HG02943 (cell line): Measurements from ENCODE around the gene GPR155.
A peak's percentile ranks its signal among the peaks of the same experiment; 100 is the strongest.

Source experiments
- ATAC-seq: cut with Tn5 transposase; IDR thresholded peaks from one replicate; pipeline ENCODE4 v1.9.1; 2021; ENCODE audit warnings: mild to moderate bottlenecking, low read depth, moderate library complexity; ENCODE audit not compliant: unreplicated experiment

Gene GPR155, protein sequence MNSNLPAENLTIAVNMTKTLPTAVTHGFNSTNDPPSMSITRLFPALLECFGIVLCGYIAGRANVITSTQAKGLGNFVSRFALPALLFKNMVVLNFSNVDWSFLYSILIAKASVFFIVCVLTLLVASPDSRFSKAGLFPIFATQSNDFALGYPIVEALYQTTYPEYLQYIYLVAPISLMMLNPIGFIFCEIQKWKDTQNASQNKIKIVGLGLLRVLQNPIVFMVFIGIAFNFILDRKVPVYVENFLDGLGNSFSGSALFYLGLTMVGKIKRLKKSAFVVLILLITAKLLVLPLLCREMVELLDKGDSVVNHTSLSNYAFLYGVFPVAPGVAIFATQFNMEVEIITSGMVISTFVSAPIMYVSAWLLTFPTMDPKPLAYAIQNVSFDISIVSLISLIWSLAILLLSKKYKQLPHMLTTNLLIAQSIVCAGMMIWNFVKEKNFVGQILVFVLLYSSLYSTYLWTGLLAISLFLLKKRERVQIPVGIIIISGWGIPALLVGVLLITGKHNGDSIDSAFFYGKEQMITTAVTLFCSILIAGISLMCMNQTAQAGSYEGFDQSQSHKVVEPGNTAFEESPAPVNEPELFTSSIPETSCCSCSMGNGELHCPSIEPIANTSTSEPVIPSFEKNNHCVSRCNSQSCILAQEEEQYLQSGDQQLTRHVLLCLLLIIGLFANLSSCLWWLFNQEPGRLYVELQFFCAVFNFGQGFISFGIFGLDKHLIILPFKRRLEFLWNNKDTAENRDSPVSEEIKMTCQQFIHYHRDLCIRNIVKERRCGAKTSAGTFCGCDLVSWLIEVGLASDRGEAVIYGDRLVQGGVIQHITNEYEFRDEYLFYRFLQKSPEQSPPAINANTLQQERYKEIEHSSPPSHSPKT

DNA sequence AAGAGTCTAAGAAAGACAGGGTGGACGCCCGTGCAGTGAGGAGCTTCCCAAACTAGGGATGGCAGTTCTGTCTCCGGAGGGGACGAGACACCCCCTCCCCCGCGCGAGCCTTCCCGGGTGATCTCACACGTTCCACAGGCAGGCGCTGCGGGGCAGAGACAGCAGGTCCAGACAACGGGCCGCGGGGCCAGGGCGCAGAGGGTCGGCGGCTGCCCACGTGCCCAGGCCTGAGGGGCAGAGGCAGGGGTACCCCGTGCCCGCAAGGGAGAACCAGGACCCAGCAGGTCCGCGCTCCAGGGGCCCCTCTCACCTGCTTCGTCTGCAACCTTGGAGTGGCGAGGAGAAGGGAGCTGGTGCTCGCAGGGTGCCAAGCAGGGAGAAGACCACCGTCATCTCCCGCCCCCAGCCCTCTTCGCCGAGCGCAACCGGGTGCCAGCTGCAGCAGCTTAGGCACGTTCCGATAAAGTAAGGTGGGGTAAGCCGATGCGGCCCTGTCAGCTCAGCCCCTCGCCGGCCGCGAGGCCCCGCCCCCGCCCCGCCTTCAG is at the start of gene GPR155:
Gene GPR155, minus strand, starts transcription at position 467 of the 545 bp plus-strand sequence. CDS start 5,073 bp downstream, outside the sequence.
- ATAC-seq, result peak; percentile 59

DNA sequence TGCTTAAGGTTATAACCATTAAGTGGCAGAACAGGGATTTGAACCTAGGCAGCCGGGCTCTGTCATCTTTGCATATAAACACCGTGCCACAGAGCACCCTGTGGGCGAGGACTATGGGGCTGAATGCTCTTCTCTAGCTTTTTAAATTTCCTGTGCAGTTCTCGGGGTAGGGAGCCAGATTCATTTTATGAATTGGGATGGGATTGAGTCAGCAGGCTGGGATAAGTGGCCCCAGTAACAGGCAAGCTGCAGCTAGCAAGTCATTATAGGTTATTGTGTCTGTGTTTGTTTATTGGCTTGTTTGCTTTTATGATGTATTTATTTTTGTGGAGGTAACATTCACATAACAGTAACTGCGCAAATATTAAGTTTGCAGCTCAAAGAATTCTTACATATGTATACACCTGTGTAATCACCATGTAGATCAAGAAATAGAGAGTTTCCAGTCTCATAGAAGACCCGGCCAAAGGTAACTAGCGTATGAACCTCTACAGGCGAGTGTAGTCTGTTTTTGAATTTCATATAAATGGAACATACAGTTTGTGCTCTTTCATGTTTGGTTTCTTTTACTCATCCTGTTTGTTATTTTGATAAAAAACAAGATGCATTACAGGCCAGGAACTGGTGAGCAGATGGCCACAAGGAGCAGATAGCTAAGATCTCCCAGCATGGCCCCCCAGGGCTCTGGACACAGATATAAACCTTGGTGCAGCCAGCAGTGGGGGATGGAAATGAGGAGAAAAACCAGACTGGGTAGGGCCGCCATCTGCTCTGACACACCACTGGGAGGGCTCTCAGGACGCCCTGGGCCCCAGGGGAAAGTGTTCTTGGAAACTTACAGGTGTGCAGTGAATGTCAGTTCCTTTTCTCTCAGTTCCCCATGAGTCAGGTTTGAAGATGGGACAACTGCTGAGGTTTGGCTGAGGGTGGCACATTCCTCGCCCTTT is 49.2 kb upstream of the GPR155 start:
- no peak for ATAC-seq

DNA sequence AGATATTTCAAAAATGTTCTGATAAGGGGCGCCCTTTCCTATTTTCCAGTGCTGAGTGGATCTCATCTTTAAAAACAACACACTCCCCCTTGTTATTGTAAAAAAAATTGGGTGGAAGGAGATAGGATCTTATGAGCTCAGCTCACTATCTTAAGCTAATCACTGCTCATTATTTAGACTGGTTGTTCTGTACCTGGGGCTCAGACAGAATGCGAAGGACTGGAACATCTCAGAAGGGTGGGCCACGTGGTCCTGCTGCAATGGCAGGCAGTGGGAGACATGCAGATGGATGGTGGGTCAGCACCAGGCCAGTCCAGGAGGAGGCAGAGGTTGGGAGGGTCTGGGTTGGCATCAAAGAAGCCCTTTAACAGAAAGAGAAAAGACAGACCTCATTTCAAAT is 48.3 kb upstream of the GPR155 start:
- ATAC-seq, result no peak

DNA sequence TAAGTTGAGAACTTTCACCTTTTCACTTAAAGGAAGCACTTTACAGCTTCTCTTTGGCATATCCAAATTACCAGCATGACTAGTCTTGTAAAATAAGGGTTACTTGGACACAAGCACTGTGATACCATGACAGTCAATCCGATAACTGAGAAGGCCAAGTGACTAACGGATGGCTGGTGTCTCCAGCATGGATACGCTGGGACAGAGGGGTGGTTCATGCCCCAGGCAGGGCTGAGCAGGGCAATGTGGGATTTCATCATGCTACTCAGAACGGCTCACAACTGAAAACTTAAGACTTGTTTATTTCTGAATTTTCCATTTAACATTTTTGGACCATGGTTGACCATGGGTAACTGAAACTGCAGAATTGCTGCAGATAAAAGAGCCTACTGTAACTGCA is 43.1 kb upstream of the GPR155 start:
- ATAC-seq, result no peak

DNA sequence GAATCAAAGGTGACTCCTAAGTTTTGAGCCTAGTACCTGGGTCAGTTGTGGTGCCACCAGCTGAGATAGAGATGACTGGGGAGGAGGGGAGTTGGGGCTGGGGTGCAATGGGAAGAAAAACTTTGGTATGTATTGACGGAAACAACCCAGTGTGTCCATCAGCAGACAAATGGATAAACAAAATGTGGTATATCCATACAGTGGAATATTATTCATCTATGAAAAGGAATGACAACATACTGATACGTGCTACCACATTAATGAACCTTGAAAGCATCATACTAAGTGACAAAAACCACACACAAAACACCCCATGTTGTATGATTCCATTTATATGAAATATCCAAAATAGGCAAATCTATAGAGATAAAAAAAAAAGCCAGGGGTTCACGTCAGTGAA is 41.1 kb upstream of the GPR155 start:
- ATAC-seq, result no peak

DNA sequence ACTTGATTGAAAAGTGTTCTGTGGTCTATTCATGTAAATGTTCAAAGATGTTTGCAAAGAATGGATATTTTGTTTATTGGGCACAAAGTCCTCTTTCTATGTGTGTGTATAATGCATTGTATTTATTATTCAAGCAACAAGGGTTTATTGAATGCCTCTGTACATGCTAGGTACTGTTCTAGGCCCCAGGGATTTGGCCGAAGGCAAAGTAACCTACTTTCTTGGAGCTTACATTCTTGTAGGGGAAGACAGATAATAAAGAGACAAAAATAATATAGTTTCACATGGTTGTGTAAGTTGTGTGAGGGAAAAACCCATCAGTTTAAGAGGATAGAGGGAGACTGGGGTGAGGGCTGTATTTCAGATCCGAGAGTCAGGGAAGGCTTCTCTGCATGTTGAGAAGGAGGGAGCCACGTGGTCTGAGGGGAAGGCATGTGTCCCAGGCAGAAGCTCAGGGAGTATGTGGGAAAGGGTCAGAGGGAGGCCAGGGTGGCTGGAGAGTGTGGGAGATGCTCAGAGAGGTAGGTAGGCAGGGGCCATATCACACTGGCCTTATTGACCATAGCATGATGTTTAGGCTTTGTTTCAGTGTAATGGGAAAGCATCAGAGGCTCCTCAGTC is 40.4 kb upstream of the GPR155 start:
- ATAC-seq, result no peak

DNA sequence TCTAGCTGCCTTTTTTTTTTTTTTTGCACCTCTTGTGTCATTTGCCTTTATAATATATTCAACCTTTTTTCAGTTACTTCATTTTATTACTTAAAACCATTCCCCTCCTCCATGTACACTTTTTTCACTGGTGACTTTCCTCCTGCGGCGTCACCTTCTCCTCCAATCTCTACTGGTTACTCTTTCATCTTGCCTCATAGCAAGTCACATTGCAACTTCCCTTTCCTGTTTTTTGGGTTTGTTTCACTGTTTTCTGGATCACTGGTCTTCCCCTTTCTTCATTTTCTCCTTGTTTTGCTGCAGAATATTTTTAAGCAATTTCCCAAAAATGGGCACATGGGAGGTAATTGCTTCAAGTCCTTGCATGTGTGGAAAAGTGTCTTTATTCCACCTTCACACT is 37.7 kb upstream of the GPR155 start:
- no peak for ATAC-seq

DNA sequence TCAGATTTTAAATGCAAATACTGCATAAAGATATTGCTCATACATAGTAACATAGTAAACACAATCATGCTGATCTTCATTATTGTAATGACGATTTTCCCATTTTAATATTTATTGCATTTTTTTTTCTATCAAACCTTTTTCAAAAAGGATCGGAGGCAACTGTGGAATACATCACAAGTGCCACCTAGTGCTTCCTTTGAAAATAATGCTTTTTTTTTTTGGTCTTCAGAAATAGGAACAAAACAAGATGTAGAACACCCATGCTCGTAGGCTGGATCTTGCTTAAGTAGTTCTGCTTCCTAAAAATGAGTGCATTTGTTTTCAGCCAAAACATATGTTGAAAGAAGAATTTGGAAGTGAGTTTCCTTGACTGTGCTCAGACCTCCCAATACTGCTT is 35.7 kb upstream of the GPR155 start:
- no peak for ATAC-seq

DNA sequence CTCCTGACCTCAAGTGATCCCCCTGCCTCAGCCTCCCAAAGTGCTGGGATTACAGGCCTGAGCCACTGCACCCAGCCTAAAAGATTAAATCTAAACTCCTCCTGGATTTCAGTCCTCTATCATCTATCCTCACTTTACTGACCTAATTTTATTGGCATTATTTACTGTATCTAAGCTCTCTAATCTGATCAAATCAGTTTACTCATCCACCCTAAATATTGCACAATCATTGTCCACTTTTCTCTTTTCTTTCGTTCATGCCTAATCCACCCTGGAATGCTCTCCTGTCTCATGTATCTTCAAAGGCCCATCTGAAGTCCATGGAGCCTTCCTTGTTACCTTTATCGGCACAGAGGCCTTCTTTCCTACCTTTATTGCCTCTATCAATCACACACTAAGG is 31.6 kb upstream of the GPR155 start:
- ATAC-seq, result no peak

DNA sequence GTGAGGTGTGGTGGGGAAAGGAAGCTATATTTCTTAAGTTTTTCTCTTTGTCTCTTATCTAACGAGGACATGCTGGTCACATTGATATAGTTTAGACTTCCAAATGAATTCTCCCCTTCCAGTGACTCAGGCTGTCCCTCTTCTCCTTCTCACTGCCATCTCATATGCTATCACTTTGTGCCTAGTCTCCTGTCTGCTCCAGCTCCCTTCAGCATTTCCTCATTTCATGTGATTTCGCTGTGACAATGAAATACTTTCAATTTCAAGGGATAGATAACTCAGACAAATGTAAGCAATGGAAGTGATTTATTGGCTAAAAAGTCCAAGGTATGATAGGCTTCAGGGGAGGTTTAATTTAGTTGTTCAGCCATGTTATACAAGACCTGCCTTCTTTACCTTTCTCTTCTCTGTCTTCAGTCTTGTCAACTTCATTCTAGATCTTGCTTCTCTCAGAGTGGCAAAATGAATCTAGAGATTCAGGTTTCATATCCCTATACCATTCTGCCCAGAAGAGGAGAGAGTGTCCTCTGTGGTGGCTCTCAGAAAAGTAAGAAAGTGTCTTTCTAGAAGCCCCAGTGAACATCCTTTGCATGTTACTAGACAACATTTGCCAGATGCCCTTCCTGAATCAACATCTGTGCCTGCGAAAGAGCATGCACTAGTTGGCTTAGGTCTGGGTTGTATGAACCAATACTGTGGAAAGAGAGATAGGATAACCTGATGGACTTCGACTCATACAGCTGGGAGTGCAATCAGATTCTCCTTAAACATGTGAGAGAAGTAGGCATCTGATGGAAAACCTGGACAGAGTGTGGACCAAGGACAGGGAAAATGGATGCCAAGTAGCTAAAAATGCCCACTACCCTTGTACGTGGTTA is 29.9 kb upstream of the GPR155 start:
- no peak for ATAC-seq

DNA sequence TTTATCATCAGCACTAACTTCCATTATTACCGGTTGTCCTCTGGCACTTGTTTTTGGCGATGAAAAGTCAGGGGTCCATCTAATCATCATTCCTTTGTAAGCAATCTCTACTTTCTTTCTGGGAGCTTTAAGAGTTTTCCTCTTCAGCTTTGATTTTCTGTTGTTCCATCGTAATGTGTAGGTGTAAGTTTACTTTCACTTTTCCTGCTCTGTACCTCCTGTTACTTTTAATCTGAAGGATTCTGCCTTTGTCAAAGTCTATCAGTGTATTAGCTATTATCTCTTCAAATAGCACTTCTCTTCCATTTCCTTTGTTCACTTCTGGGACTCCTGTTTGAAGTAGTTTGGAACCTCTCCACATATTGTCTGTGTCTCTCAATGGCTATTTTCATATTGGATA is 25.5 kb upstream of the GPR155 start:
- no peak for ATAC-seq

DNA sequence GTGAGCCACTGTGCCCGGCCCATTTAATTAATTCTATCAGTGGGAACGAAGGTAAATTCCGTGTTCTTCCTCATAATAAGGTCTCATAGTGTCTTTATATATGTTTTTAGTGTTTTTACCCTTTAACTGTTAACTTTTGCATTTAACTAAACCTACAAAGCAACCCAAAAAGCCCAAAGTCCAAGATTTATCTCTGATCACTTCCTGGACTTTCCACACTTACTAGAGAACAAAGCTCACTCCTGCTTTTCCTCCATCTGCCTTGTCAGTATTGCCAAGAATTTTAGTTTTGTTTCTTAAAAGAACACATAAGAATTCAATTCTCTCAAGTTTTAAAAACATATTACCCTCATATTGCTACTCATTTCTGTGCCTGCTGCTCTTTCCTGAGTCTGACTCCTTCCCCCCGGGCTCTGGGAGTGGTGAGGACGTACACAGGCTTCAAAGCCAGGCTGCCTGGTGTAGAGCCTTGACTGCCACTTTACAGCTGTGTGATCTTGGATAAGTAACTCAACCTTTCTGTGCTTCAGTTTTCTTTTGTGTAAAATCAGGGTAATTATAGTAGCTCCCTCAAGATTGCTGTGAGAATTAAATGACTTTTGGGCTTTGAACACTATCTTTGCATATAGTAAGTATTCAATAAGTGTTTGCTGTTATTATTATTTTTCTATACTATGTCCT is 24.9 kb upstream of the GPR155 start:
- ATAC-seq, result no peak

DNA sequence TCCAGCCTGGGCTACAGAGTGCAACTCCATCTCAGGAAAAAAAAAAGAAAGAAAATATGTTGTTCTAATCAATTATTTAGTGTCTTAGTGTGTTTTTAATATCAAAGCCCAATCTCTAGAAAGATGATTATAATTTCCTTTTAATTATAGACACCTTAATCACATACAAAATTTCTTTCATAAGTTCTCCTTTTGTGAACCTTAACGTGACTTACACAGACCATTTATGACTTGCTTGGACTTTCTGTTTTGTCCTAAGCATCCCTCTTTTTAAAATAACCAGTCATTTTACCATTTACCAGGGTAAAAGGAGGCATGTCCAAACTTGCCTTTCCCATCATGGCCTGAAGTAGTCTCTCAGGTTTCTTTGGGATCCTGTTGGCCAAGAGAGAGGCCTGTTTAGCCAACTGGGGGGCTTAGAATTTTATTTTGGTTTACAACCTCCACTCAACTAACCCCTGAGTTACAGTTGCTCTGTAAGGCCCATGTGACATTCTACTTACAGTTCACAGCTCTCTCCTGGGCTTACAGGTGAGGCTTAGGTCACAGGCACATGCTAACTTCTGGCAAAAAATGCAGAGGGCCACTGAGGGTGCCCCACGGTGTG is 23.9 kb upstream of the GPR155 start:
- ATAC-seq, result no peak

DNA sequence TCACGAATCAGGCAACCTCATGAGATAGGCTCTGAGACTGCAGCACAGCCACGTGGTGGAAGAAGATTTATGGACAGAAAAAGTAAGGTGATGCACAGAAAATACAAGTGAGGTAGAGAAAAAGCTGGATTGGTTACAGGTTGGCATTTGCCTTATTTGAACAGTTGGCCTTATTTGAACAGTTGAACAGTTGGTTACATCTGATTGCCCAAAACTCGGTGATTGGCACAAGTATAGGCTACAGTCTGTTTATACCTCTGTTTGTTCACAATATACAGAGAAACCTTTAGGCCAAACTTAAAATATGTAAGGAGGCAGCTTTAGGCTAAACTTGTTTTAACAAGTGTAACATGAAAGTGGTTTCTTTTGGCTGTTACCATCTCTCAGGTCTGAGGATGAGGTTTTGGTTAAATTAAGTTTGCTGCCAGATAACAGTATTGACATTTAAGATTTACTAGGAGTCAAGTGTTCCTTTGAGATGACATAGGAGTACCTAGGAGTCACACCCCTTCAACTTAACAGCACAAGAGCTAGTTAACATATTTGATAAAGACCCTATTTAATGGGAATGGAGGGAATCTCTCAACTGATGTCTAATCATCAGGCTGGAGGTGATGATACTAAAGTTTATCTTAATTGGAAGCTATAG is 16.5 kb upstream of the GPR155 start:
- no peak for ATAC-seq

DNA sequence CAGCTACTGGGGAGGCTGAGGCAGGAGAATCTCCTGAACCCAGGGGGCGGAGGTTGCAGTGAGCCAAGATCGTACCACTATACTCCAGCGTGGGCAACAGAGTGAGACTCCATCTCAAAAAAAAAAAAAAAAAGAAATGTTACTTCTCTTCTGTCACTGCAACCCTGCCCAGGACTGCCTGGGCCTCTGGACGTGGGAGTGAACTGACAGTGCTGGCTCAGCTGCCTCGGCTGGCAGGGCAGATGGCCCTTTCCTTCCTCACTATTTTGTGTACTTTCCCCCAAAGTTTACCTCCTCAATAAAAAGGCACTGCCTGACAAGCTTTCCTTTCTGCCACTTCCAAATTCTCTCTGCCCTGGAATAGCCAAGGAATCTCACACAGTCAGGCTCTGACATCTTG is 12.5 kb upstream of the GPR155 start:
- ATAC-seq, result no peak

DNA sequence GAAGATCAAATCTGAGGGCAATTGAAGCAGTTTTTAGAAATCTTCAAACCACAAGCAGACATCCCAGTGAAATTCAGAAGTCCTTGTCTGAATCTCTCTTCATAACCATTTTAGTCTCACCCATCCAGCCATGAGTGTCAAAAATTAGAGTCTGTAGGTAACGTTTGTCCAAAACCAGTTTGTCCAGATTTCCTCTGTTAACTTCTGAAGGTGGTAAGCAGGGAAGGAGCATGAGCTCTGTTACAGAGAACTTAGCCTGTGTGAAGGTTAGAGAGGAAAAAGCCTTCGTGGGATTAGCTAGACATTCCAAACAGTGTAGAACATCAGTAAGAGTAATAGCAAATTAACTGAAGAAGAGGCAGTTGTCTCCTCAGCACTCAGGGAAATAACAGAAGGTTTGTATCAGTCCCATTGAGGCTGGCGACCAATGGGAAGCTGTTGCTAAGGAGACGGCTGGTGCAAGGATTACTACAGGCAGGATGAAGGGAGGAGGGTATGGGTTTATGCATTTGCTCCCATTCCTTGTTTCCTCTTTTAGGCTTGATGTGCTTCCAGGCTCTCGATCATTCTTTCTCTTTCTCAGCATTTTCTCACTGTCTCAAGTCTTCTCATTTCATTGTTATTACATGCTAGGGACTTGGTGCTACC is 8.7 kb upstream of the GPR155 start:
- no peak for ATAC-seq
